SK-N-SH (cell line): ENCODE results near the gene MED7. TPM values are rescaled to one million over a fixed set of nuclear protein-coding genes. Genes with fewer than 3 reads are reported as not detected.

ENCODE experiments used
- CTCF ChIA-PET: fragments of 300-600, 350-600 bp; formaldehyde crosslinking; extraction: SDS; loops from one replicate; lab custom pipeline; 2021; lab: Yijun Ruan, JAX
- POLR2A ChIA-PET: fragments of 350-600 bp; sonication (Branson Sonifier 250); formaldehyde crosslinking; extraction: SDS; loops from one replicate; lab custom pipeline; 2020; ENCODE audit warnings: antibody characterized with exemption, inconsistent platforms; lab: Yijun Ruan, JAX
- DNase-seq: peaks from one replicate; pipeline ENCODE4 v3.0.0; 2012
- H2AFZ ChIP-seq: fragments of 200-600 bp; sonication (generic); 2 replicates; pipeline ENCODE4 v1.8.1; 2016; ENCODE audit warnings: antibody characterized with exemption, mild to moderate bottlenecking, low read depth
- H3F3A ChIP-seq: fragments of 200-600 bp; sonication (generic); replicated peaks from 2 replicates; pipeline ENCODE3; 2016; ENCODE audit warnings: antibody characterized with exemption, mild to moderate bottlenecking; ENCODE audit not compliant: insufficient read depth
- H3K27ac ChIP-seq, 2 experiments: fragments of 200-500 bp in 1 of 2; fragments of 200-600 bp in 1 of 2; sonication (Bioruptor generic) in 1 of 2; sonication (generic), shearing (Covaris generic) in 1 of 2; 2 replicates each; pipeline versions ENCODE4 v1.5.1 to v1.6.1; 2014 to 2016; ENCODE audit warnings: low read depth in 2 of 2, inconsistent platforms in 1 of 2, low read length in 1 of 2, mild to moderate bottlenecking in 1 of 2, mixed read lengths in 1 of 2
- H3K27me3 ChIP-seq: fragments of 200-600 bp; sonication (generic), shearing (Covaris generic); 2 replicates; pipeline ENCODE4 v1.6.1; 2016; ENCODE audit warnings: mixed run types; ENCODE audit not compliant: insufficient read depth
- H3K36me3 ChIP-seq, 2 experiments: fragments of 200-500 bp in 1 of 2; fragments of 200-600 bp in 1 of 2; sonication (Bioruptor generic) in 1 of 2; sonication (generic) in 1 of 2; replicated peaks in 1 of 2; 2 replicates each; pipeline versions ENCODE3 to v1.5.1; 2014 to 2016; ENCODE audit warnings: low read length in 1 of 2, mild to moderate bottlenecking in 1 of 2; ENCODE audit not compliant: insufficient read depth in 2 of 2, control insufficient read depth in 1 of 2
- H3K4me1 ChIP-seq, 2 experiments: fragments of 200-500 bp in 1 of 2; fragments of 200-600 bp in 1 of 2; sonication (Bioruptor generic) in 1 of 2; sonication (generic), shearing (Covaris generic) in 1 of 2; 2 replicates each; pipeline versions ENCODE4 v1.5.1 to v1.6.1; 2014 to 2016; ENCODE audit warnings: low read depth in 1 of 2, low read length in 1 of 2, mixed run types in 1 of 2; ENCODE audit not compliant: insufficient read depth in 2 of 2, control insufficient read depth in 1 of 2
- H3K4me2 ChIP-seq: fragments of 200-600 bp; sonication (generic), shearing (Covaris generic); 2 replicates; pipeline ENCODE4 v1.6.1; 2017; ENCODE audit warnings: mixed run types
- H3K4me3 ChIP-seq, 2 experiments: fragments of 200-500 bp in 1 of 2; fragments of 200-600 bp in 1 of 2; sonication (Bioruptor generic) in 1 of 2; sonication (generic), shearing (Covaris generic) in 1 of 2; 2 replicates each; pipeline versions ENCODE4 v1.5.1 to v1.8.1; 2014 to 2016; ENCODE audit warnings: low read depth in 2 of 2, inconsistent platforms in 1 of 2, low read length in 1 of 2, mild to moderate bottlenecking in 1 of 2, mixed read lengths in 1 of 2, moderate library complexity in 1 of 2
- H3K79me2 ChIP-seq: fragments of 200-600 bp; sonication (generic); 2 replicates; pipeline ENCODE4 v1.8.1; 2017; ENCODE audit warnings: mild to moderate bottlenecking; ENCODE audit not compliant: insufficient read depth
- H3K9ac ChIP-seq: fragments of 200-600 bp; sonication (generic); 2 replicates; pipeline ENCODE4 v1.6.1; 2017; ENCODE audit warnings: mixed run types
- H3K9me2 ChIP-seq: fragments of 200-600 bp; sonication (generic); 2 replicates; pipeline ENCODE4 v1.6.1; 2017; ENCODE audit warnings: mixed run types
- H3K9me3 ChIP-seq: fragments of 200-600 bp; sonication (generic); 2 replicates; pipeline ENCODE4 v1.6.1; 2017; ENCODE audit warnings: mixed run types, mild to moderate bottlenecking, moderate library complexity
- H4K20me1 ChIP-seq: fragments of 200-600 bp; sonication (generic); 2 replicates; pipeline ENCODE4 v1.6.1; 2017; ENCODE audit warnings: mild to moderate bottlenecking, mixed run types; ENCODE audit not compliant: insufficient read depth
- ELF1 ChIP-seq: IDR thresholded peaks from 2 replicates; pipeline ENCODE4 v1.4.0; 2012
- FOSL2 ChIP-seq: IDR thresholded peaks from 2 replicates; pipeline ENCODE4 v1.4.0; 2012; ENCODE audit warnings: low read depth, mild to moderate bottlenecking, moderate library complexity, borderline replicate concordance
- FOXM1 ChIP-seq: IDR thresholded peaks from 2 replicates; pipeline ENCODE4 v1.4.0; 2012; ENCODE audit warnings: low read depth, mild to moderate bottlenecking
- GABPA ChIP-seq: IDR thresholded peaks from 2 replicates; pipeline ENCODE4 v1.4.0; 2012; ENCODE audit warnings: low read depth, mild to moderate bottlenecking
- IRF3 ChIP-seq: fragments of 150-350 bp; IDR thresholded peaks from 2 replicates; pipeline ENCODE4 v1.6.1; 2016; ENCODE audit warnings: mild to moderate bottlenecking, low read depth, low read length
- NFIC ChIP-seq: IDR thresholded peaks from 2 replicates; pipeline ENCODE4 v1.4.0; 2012; ENCODE audit warnings: borderline replicate concordance
- RAD21 ChIP-seq: IDR thresholded peaks from 2 replicates; pipeline ENCODE4 v1.6.1; 2012; ENCODE audit warnings: mild to moderate bottlenecking, low read length
- RCOR1 ChIP-seq: fragments of 150-350 bp; IDR thresholded peaks from 2 replicates; pipeline ENCODE4 v1.6.1; 2017; ENCODE audit warnings: antibody characterized with exemption, low read length
- REST ChIP-seq: IDR thresholded peaks from 2 replicates; pipeline ENCODE4 v1.6.1; 2012; ENCODE audit warnings: mild to moderate bottlenecking, low read depth, low read length, moderate library complexity
- RFX5 ChIP-seq: IDR thresholded peaks from 2 replicates; pipeline ENCODE4 v1.6.1; 2012; ENCODE audit warnings: mild to moderate bottlenecking, improper control_type of control experiment, low read length
- RXRA ChIP-seq: IDR thresholded peaks from 2 replicates; pipeline ENCODE4 v1.4.0; 2012; ENCODE audit warnings: low read depth, mild to moderate bottlenecking, borderline replicate concordance
- SIN3A ChIP-seq: IDR thresholded peaks from 2 replicates; pipeline ENCODE4 v1.6.1; 2012; ENCODE audit warnings: low read depth, mild to moderate bottlenecking, low read length, moderate library complexity, borderline replicate concordance
- TAF1 ChIP-seq: IDR thresholded peaks from 2 replicates; pipeline ENCODE4 v1.6.1; 2012; ENCODE audit warnings: low read depth, mild to moderate bottlenecking, low read length, moderate library complexity, borderline replicate concordance
- TEAD4 ChIP-seq: IDR thresholded peaks from 2 replicates; pipeline ENCODE4 v1.4.0; 2012; ENCODE audit warnings: mild to moderate bottlenecking, borderline replicate concordance; ENCODE audit not compliant: insufficient read depth
- USF1 ChIP-seq: IDR thresholded peaks from 2 replicates; pipeline ENCODE4 v1.4.0; 2012; ENCODE audit warnings: low read depth, borderline replicate concordance
- USF2 ChIP-seq: fragments of 150-350 bp; IDR thresholded peaks from 2 replicates; pipeline ENCODE4 v1.6.1; 2017; ENCODE audit warnings: antibody characterized with exemption, low read length, low read depth, borderline replicate concordance
- YY1 ChIP-seq: IDR thresholded peaks from 2 replicates; pipeline ENCODE4 v1.4.0; 2012; ENCODE audit warnings: low read depth, mild to moderate bottlenecking
- WGBS: methylation state at CpG from one replicate; pipeline ENCODE4 v1.1.6; 2017; ENCODE audit warnings: low lambda C conversion rate; 5-methylcytosine and 5-hydroxymethylcytosine counted together
- polyA plus RNA-seq, 3 experiments: library from polyadenylated mRNA; depleted of rRNA; stranded (reverse); fragments of >200 nt; gene quantifications; 2 replicates each; pipeline ENCODE4 v1.2.3, GENCODE V29; 2012
- TF ChIP-seq, protein P1 (sequence below): fragments of 200-600 bp; sonication (generic); IDR thresholded peaks from 2 replicates; pipeline ENCODE4 v1.6.1; 2017; ENCODE audit warnings: antibody characterized with exemption, mild to moderate bottlenecking, moderate library complexity
- TF ChIP-seq, protein P2 (sequence below): IDR thresholded peaks from 2 replicates; pipeline ENCODE4; 2012

Gene MED7
- polyA plus RNA-seq, 1 of the 3 experiments (the other 2 are of a cell fraction) = 5.3 TPM

DNA sequence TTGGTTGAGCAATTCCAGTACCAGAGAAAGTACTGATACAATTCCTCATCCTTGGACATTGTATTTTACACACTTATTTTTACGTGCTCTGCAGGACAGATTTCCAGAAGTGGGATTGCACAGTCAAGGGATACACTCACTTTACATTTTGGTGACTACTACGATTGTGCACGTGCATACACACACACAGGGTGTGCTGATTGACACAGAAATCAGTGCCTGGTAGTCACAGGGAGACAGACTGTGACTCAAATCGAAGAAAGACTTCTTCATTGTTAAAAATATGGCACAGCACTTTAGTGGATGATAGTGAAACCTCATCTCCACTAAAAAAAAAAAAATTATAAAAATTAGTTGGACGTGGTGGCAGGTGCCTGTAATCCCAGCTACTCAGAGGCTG is 21.9 kb upstream of the MED7 start:
- no peak for TF ChIP-seq USF1
- TF ChIP-seq IRF3 = no peak
- no peak for TF ChIP-seq NFIC
- TF ChIP-seq FOSL2 = no peak
- no peak for TF ChIP-seq SIN3A
- TF ChIP-seq TEAD4 = no peak
- TF ChIP-seq, protein P1, sequence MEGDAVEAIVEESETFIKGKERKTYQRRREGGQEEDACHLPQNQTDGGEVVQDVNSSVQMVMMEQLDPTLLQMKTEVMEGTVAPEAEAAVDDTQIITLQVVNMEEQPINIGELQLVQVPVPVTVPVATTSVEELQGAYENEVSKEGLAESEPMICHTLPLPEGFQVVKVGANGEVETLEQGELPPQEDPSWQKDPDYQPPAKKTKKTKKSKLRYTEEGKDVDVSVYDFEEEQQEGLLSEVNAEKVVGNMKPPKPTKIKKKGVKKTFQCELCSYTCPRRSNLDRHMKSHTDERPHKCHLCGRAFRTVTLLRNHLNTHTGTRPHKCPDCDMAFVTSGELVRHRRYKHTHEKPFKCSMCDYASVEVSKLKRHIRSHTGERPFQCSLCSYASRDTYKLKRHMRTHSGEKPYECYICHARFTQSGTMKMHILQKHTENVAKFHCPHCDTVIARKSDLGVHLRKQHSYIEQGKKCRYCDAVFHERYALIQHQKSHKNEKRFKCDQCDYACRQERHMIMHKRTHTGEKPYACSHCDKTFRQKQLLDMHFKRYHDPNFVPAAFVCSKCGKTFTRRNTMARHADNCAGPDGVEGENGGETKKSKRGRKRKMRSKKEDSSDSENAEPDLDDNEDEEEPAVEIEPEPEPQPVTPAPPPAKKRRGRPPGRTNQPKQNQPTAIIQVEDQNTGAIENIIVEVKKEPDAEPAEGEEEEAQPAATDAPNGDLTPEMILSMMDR = no peak
- TF ChIP-seq TAF1 = no peak
- TF ChIP-seq, protein P2, sequence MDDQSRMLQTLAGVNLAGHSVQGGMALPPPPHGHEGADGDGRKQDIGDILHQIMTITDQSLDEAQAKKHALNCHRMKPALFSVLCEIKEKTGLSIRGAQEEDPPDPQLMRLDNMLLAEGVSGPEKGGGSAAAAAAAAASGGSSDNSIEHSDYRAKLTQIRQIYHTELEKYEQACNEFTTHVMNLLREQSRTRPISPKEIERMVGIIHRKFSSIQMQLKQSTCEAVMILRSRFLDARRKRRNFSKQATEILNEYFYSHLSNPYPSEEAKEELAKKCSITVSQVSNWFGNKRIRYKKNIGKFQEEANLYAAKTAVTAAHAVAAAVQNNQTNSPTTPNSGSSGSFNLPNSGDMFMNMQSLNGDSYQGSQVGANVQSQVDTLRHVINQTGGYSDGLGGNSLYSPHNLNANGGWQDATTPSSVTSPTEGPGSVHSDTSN = no peak
- no peak for TF ChIP-seq RAD21
- TF ChIP-seq RCOR1 = no peak
- TF ChIP-seq USF2 = no peak
- no peak for TF ChIP-seq YY1
- no peak for TF ChIP-seq ELF1
- TF ChIP-seq REST = no peak
- no peak for TF ChIP-seq RXRA
- TF ChIP-seq GABPA = no peak
- TF ChIP-seq RFX5 = no peak
- no peak for TF ChIP-seq FOXM1
- peaks cover 21% of the 10 kb centered on the region; the same call in 1 of the 2 replicates for H3K27me3 ChIP-seq
- H4K20me1 ChIP-seq = no peaks in the 10 kb centered on the region
- no peaks in the 10 kb centered on the region for H3K9me2 ChIP-seq
- no peaks in the 10 kb centered on the region for H3K36me3 ChIP-seq
- H3K4me2 ChIP-seq = no peak overlapping the region
- DNase-seq = no peak
- no peak overlapping the region for H2AFZ ChIP-seq
- no peaks in the 10 kb centered on the region for H3K9me3 ChIP-seq
- no peaks in the 10 kb centered on the region for H3K79me2 ChIP-seq
- POLR2A ChIA-PET = no interaction called here
- H3F3A ChIP-seq = no peaks in the 10 kb centered on the region
- H3K27ac ChIP-seq = no peak overlapping the region
- no peak overlapping the region for H3K4me3 ChIP-seq
- no peaks in the 10 kb centered on the region for H3K4me1 ChIP-seq
- CTCF ChIA-PET = no interaction called here
- H3K9ac ChIP-seq = no peak overlapping the region
- WGBS = 16% methylated on average over 5 of the region's 5 CpGs
